Activated naive CD8-positive, alpha-beta T cell treated with anti-CD3 and anti-CD28 coated beads, Interleukin-2, amount 10 ng/mL, durations not matched to agents 7 days and 5 days (primary cell): ENCODE data around the gene DEXI. TPM values are rescaled to one million over a fixed set of nuclear protein-coding genes. Genes with fewer than 3 reads are reported as not detected.

Source experiments
- ATAC-seq: fragments of 150-1000 bp; cut with Tn5 transposase; one replicate; pipeline ENCODE4 v1.10.0; 2021; ENCODE audit warnings: low read depth, moderate library complexity
- POLR2A ChIA-PET: fragments of 350-600 bp; sonication (Branson Sonifier 250); formaldehyde crosslinking; loops from one replicate; lab custom pipeline; 2021; ENCODE audit warnings: antibody characterized with exemption; lab: Charles Lee
- DNase-seq: peaks from one replicate; pipeline ENCODE4 v3.0.0; 2021
- H3K27ac Mint-ChIP-seq: one replicate; pipeline ENCODE4 v1.8.0; 2022; ENCODE audit warnings: mild to moderate bottlenecking, mixed read lengths
- H3K27me3 Mint-ChIP-seq: one replicate; pipeline ENCODE4 v1.8.0; 2022; ENCODE audit warnings: mild to moderate bottlenecking, moderate library complexity, mixed read lengths
- H3K36me3 Mint-ChIP-seq: one replicate; pipeline ENCODE4 v1.8.0; 2021; ENCODE audit warnings: mild to moderate bottlenecking, mixed read lengths
- H3K4me1 Mint-ChIP-seq: one replicate; pipeline ENCODE4 v1.8.0; 2021; ENCODE audit warnings: mixed read lengths
- H3K4me3 Mint-ChIP-seq: one replicate; pipeline ENCODE4 v1.8.0; 2022; ENCODE audit warnings: mild to moderate bottlenecking, moderate library complexity, mixed read lengths
- H3K9me3 Mint-ChIP-seq: one replicate; pipeline ENCODE4 v1.8.0; 2021; ENCODE audit warnings: mixed read lengths
- total RNA-seq, 2 experiments: library from RNA; stranded (reverse); gene quantifications; one replicate each; pipeline ENCODE4 v1.2.3, GENCODE V29; 2021

The DEXI gene
- total RNA-seq = 10 to 100 TPM; 31.4 to 32.3 TPM

DNA sequence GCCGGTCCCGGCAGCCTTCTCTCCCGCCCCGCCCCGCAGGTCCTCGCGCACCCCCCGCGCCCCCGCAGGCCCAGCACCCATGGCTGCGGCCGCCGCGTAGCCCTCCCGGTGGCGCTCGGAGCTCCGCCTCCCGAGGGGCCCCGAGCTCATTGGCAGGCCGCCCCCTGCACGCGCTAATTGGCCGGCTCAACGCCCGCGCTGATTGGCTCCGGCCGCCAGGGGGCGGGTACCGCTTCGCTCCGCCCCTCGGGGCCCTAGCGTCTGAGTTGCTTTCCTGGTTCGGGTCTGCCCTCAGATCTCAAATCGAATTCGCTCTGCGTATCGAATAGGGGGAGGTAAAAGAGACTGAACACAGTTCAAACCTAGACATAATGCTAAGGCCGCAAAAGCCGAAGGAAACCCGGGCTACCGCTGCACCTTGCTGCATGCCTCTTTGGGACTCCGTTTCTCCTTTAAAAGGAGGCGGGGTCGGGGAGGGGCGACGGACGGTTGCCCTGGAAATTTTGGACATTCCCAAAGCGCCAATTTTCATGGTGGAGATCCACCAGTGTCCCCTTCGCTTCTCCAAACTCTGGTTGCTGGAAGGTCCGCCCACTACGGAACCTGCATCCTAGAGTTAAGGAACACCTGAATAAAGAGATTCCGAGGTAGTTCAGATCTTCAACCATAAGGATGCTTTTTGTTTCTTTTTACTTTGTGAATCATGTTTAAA lies at the start of gene DEXI:
Gene DEXI (minus strand): TSS at position 117 of the 712 bp plus-strand sequence. CDS start 463 bp downstream, outside the sequence.
- POLR2A ChIA-PET = interaction anchor here (0.6 to 1.0 kb wide), 5 partner anchors 61 to 1851 kb away, joined by 3 to 6 read pairs (median 4); partner anchors contain the start of genes HAPSTR1, NUBP1 and SOCS1
- DNase-seq (peak; percentile 98), ATAC-seq (peak; percentile 83)
- Mint-ChIP-seq H3K4me1 (peaks cover 63% of the 10 kb centered on the region), H3K36me3 (peaks cover 6% of the 10 kb centered on the region), H3K9me3 (no peaks in the 10 kb centered on the region), H3K27ac (peak within 1 kb of the TSS; percentile 82), H3K4me3 (peak within 1 kb of the TSS; percentile 92), H3K27me3 (no peaks in the 10 kb centered on the region)

DNA sequence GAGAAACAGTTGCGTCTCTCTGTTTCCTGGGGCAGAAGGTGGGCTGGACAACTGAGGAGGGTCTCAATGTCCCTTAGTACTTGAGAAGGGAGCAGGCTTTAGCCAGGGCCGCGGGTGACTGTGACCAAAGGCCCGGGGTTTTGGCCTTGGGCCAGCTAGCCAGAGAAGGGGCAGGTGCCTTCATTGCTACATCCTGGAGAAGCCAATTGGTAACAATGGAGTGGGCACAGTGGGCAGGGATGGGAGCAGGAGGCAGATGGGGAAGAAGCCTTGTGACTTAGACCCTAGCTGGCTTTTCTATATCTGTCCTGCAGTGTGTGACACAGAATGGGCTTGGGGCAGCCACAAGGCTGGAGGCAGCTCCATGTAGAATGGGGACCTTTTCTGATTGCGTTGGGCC lies 48.1 kb upstream of the DEXI start:
- ATAC-seq (no peak), DNase-seq (no peak)
- peaks cover 82% of the 10 kb centered on the region for H3K4me1 Mint-ChIP-seq
- POLR2A ChIA-PET = interaction anchor here (1.7 to 3.0 kb wide), 3 partner anchors 62 to 266 kb away, joined by 4 to 10 read pairs (median 9); partner anchors contain the start of gene SOCS1
- peaks cover 52% of the 10 kb centered on the region for H3K36me3 Mint-ChIP-seq
- H3K27me3 Mint-ChIP-seq = no peaks in the 10 kb centered on the region
- H3K27ac Mint-ChIP-seq = peak overlapping the region; percentile 81
- H3K9me3 Mint-ChIP-seq = no peaks in the 10 kb centered on the region
- H3K4me3 Mint-ChIP-seq = no peak overlapping the region

DNA sequence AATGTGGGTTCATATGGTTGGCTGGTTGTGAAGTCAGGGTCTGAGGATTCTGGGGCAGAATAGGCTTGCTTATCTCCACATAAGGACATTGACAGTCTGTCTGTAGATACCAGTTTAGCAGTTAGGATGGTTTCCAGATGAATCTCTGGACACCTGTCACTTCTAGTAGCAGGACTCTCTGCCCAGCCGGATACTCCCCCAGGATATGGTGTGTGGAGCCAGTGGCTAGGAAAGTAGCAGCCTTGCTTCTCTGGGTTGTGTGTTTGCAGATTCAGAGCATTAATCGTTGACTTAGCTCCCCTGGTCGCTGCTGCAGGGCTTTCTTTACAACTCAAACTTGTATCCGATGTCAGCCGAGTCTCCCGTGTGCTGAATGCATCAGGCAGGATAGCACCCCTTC lies 47.3 kb upstream of the DEXI start:
- Mint-ChIP-seq H3K4me1 (peaks cover 82% of the 10 kb centered on the region), H3K36me3 (peaks cover 51% of the 10 kb centered on the region), H3K4me3 (peak overlapping the region; percentile 56), H3K9me3 (no peaks in the 10 kb centered on the region), H3K27me3 (no peaks in the 10 kb centered on the region), H3K27ac (peak overlapping the region; percentile 81)
- POLR2A ChIA-PET = interaction anchor here (1.4 to 3.0 kb wide), 4 partner anchors 62 to 366 kb away, joined by 3 to 10 read pairs (median 6); partner anchors contain the start of gene SOCS1
- ATAC-seq = no peak
- DNase-seq = no peak

DNA sequence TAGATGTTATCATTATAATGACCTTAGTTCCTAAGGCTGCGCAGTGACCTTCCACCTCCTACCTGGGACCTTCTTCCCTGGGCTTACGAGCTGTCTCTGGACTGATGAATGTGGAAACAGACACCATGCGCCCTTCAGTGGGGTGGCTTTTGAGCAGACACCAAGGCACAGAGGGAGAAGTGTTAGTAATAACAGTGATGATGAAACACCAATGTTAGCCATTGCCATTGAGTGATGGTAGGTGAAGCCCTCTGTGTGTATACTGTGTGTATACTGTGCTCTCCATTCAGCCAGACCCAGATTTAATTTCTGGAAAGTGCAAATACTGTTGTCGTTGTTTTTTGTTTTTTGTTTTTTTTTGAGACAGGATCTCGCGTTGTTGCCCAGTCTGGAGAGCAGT lies 46.6 kb upstream of the DEXI start:
- no peaks in the 10 kb centered on the region for H3K27me3 Mint-ChIP-seq
- H3K4me1 Mint-ChIP-seq = peaks cover 82% of the 10 kb centered on the region
- ATAC-seq (no peak), DNase-seq (no peak)
- POLR2A ChIA-PET = interaction anchor here (1.4 to 3.0 kb wide), 4 partner anchors 63 to 367 kb away, joined by 3 to 10 read pairs (median 6); partner anchors contain the start of gene SOCS1
- H3K9me3 Mint-ChIP-seq = no peaks in the 10 kb centered on the region
- peak overlapping the region; percentile 81 for H3K27ac Mint-ChIP-seq
- peaks cover 49% of the 10 kb centered on the region for H3K36me3 Mint-ChIP-seq
- peak overlapping the region; percentile 56 for H3K4me3 Mint-ChIP-seq

DNA sequence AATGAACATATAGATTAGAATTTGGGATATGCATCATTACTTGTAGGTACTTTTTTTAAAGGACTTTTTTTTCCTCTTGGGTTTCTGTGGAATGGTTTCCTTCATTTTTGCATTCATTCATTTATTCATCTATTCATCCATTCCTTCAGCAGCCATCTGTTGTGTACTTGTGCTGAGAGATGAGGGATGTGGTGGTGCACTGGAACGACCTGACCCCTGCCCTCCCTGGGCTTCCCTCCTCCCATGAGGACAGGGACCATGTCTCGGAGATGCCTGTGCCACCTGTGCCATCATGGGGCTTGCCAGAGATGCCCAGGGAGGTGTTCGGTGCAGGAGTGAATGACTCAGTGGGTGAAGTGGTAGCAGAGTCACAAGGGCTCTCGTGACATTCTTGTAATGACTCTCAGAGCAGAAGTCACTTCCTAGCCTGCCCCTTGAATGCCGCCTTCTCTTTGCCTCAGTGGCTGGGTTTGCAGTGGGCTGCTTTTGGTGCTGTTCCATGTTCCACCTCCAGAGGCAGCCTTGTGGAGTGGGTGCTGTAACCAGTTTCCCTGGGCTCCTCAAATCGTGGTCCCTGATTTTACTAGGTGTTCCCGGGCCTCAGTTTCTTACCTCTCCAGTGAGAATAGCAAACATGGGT lies 46.0 kb upstream of the DEXI start:
- DNase-seq (peak; percentile 66), ATAC-seq (peak; percentile 83)
- Mint-ChIP-seq H3K4me3 (peak overlapping the region; percentile 56), H3K27ac (peak overlapping the region; percentile 81), H3K27me3 (no peaks in the 10 kb centered on the region), H3K4me1 (peaks cover 80% of the 10 kb centered on the region), H3K9me3 (no peaks in the 10 kb centered on the region), H3K36me3 (peaks cover 46% of the 10 kb centered on the region)
- POLR2A ChIA-PET = interaction anchor here (1.4 to 3.0 kb wide), 3 partner anchors 64 to 367 kb away, joined by 3 to 10 read pairs (median 9); no protein-coding TSS in a partner anchor

DNA sequence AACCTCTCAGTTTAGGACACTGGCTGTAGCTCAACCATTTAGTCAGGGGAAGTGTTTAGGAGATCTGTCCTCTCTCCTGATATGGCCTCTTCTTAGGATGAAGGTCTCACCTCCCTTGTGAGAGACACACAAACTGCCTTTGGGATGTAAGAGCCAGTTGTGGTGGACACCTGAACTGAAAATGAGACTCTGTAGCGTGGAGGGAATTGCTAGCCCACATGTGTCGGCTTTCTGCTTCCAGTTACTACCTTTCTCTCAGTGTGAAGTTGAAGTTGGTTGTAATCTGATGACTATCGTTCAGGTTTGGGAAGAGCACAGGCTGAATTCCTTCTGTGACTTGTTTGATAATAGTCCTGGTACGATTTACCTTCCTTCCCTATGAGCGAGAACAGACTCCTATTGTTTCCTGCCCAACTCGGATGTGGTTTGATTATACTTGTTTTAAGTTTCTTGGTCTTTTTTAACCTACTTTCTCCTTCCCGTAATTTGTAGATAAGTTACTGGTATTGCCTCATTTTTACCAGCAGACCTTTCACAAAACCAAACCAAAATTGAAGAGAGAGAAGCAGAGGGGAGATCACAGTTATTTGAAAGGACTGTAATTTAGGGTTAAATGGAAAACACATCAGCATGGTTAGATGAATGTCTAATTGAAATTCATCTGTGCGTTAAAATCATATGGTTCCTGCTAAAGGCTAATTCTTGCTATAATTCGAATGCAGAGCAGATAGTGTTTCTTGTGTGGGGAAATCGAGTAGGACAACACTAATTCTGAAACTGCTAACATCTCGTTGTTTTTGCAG lies 45.3 kb upstream of the DEXI start:
- no peaks in the 10 kb centered on the region for H3K9me3 Mint-ChIP-seq
- peak overlapping the region; percentile 56 for H3K4me3 Mint-ChIP-seq
- H3K27ac Mint-ChIP-seq = peak overlapping the region; percentile 81
- peaks cover 41% of the 10 kb centered on the region for H3K36me3 Mint-ChIP-seq
- H3K4me1 Mint-ChIP-seq = peaks cover 80% of the 10 kb centered on the region
- ATAC-seq (peak; percentile 45), DNase-seq (no peak)
- H3K27me3 Mint-ChIP-seq = no peaks in the 10 kb centered on the region
- POLR2A ChIA-PET = interaction anchor here (0.7 to 2.6 kb wide), 4 partner anchors 15 to 405 kb away, joined by 3 to 9 read pairs (median 6); no protein-coding TSS in a partner anchor

DNA sequence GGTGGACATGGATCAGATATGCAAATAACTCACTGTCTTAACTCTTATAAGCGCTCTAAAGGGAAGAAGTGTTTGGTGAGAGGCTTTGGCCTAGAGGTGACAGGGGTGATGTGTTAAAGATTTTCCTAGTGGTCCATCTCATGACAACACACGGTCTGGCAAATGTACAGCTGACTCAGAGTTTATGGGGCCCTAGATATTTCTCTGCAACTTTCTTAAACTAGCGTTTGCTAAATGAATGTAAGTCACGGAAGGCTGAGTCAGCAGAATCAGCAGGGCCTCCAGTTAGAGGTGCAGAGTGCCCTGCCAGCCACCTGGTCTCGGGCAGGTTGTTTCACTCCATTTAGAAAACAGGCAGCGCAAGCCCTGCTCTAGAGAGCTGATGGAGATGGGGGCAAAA lies 42.2 kb upstream of the DEXI start:
- POLR2A ChIA-PET = interaction anchor here (0.8 to 3.5 kb wide), 6 partner anchors 12 to 271 kb away, joined by 3 to 23 read pairs (median 4); partner anchors contain the start of gene SOCS1
- Mint-ChIP-seq H3K4me1 (peaks cover 64% of the 10 kb centered on the region), H3K36me3 (peaks cover 26% of the 10 kb centered on the region), H3K27ac (peak overlapping the region; percentile 81), H3K27me3 (no peaks in the 10 kb centered on the region), H3K4me3 (no peak overlapping the region), H3K9me3 (no peaks in the 10 kb centered on the region)
- no peak for DNase-seq
- no peak for ATAC-seq

DNA sequence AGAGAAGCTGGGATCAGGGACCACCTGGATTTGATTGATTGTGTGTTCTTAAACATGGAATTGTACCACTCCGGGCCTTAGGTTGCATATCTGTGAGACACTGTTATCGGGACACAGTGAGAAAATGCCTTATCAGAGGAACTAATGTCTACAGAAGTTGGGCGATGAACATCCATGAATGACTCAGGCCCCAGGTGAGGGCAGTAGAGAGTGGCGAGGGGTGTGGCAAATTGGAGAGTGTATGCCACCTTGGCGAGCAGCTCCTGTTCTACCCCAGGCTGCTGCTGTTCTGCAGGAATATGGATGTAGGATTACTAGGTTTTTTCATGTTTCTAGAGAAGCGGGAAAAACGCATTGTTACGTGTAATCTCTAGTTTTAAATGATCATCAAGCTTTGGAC lies 40.9 kb upstream of the DEXI start:
- ATAC-seq = no peak
- DNase-seq = no peak
- Mint-ChIP-seq H3K4me3 (no peak overlapping the region), H3K9me3 (no peaks in the 10 kb centered on the region), H3K27me3 (no peaks in the 10 kb centered on the region), H3K4me1 (peaks cover 58% of the 10 kb centered on the region), H3K27ac (peak overlapping the region; percentile 30), H3K36me3 (peaks cover 24% of the 10 kb centered on the region)
- POLR2A ChIA-PET = interaction anchor here (0.9 to 3.5 kb wide), 5 partner anchors 112 to 273 kb away, joined by 3 to 23 read pairs (median 3); partner anchors contain the start of gene SOCS1

DNA sequence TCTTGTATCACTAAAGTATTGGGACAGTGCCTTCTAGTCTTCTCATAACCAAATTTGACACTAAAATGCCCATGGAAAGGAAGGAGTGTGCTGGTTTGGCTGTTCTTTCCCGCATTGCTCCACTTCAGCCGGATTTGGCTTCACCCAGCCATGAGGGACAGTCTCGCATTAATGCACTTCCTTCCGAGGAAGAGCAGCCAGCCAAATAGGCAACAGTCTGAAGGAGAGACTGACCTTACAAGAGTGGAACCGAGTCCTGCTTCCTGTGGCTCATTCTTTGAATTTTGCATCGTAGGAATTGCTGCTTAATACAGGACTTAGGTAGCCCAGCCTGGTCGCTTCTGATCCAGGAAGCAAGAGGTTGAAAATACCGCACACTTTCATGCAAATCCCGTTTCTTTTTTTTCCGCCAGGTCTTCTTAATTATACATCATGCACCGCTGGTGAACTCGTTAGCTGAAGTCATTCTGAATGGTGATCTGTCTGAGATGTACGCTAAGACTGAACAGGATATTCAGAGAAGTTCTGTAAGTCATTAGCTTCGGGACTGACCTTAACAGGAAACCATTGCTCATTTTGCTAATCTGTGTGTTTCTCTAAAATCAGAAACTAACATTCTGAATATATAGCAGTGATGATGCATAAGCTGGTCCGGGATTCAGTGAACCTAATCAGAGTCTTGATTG lies 40.3 kb upstream of the DEXI start:
- Mint-ChIP-seq H3K4me3 (no peak overlapping the region), H3K4me1 (peaks cover 59% of the 10 kb centered on the region), H3K27ac (peak overlapping the region; percentile 54), H3K9me3 (no peaks in the 10 kb centered on the region), H3K36me3 (peaks cover 27% of the 10 kb centered on the region), H3K27me3 (no peaks in the 10 kb centered on the region)
- POLR2A ChIA-PET = interaction anchor here (3.1 to 3.5 kb wide), 2 partner anchors 270 to 273 kb away, joined by 13 to 23 read pairs; partner anchors contain the start of gene SOCS1
- no peak for DNase-seq
- ATAC-seq = no peak

DNA sequence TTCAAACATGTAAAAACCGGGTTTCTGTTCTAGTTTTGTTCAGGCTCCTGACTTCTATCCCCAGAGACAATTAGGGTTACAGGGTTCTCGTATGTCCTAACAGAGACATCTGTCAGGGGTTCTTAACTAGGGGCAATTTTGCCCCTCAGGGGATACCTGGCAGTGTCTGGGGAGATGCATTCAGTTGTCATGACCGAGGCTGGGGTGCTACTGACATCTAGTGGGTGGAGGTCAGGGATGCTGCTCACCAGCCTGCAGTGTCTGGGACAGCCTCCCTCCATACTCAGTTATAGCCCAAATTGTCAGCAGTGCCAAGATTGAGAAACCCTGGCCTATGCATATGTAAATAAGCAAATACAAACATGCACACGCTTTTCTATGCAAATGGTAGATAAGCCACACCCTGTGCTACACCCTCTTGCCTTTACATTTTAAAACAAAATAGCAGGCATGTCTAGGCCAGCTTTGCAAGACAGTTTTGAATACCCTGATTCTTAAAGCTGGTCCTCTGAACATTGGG lies 39.5 kb upstream of the DEXI start:
- POLR2A ChIA-PET = interaction anchor here (3.1 to 3.5 kb wide), 2 partner anchors 271 to 274 kb away, joined by 13 to 23 read pairs; partner anchors contain the start of gene SOCS1
- H3K36me3 Mint-ChIP-seq = peaks cover 27% of the 10 kb centered on the region

DNA sequence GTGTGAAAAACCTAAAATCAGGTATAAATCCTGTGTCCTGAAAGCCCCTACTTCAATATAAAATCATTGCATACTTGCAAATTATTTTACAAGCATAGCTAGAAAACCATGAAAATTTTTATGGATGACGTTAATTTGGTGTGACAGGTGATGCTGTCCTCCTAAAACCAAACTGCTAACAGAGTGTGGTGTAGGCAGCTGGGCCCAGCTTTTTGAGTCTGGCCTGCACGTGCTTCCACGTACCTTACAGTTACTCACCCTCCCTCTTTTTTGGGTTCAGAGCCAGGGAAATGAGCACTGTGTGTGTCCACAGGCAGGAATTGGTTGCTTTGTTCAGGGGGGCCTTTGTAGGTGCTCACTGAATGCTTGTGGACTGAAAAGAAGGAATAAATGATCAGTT lies 38.5 kb upstream of the DEXI start:
- Mint-ChIP-seq H3K4me3 (no peak overlapping the region), H3K9me3 (no peaks in the 10 kb centered on the region), H3K27me3 (no peaks in the 10 kb centered on the region), H3K4me1 (peaks cover 59% of the 10 kb centered on the region), H3K36me3 (peaks cover 22% of the 10 kb centered on the region), H3K27ac (peak overlapping the region; percentile 37)
- POLR2A ChIA-PET = interaction anchor here (1.1 to 1.3 kb wide), 3 partner anchors 271 to 275 kb away, joined by 3 to 4 read pairs (median 4); no protein-coding TSS in a partner anchor
- DNase-seq = no peak
- no peak for ATAC-seq

More for the DNA sequence above, 39.5 kb upstream of the DEXI start:
- DNase-seq = peak; percentile 62
- H3K9me3 Mint-ChIP-seq = no peaks in the 10 kb centered on the region
- ATAC-seq = peak; percentile 96
- no peak overlapping the region for H3K4me3 Mint-ChIP-seq
- H3K27ac Mint-ChIP-seq = peak overlapping the region; percentile 38
- H3K27me3 Mint-ChIP-seq = no peaks in the 10 kb centered on the region
- H3K4me1 Mint-ChIP-seq = peaks cover 59% of the 10 kb centered on the region
